NT2/D1 (cell line): Measurements from ENCODE around the gene HPCA.

ENCODE experiments used
- DNase-seq: peaks from one replicate; pipeline ENCODE4 v3.0.0-alpha.2; 2011; ENCODE audit warnings: low read depth, low spot score
- H3K27me3 ChIP-seq: 2 replicates; pipeline ENCODE4 v1.6.0; 2011; ENCODE audit warnings: mild to moderate bottlenecking; ENCODE audit not compliant: insufficient read length, insufficient read depth
- H3K36me3 ChIP-seq: 2 replicates; pipeline ENCODE4 v1.6.1; 2011; ENCODE audit warnings: mild to moderate bottlenecking, low read length, mixed read lengths; ENCODE audit not compliant: insufficient read depth, insufficient read length
- H3K4me1 ChIP-seq: 2 replicates; pipeline ENCODE4 v1.5.1; 2011; ENCODE audit not compliant: insufficient read depth, insufficient read length
- H3K4me3 ChIP-seq: 2 replicates; pipeline ENCODE4 v1.5.1; 2011; ENCODE audit warnings: low read depth; ENCODE audit not compliant: insufficient read length
- H3K9ac ChIP-seq: 2 replicates; pipeline ENCODE4 v1.6.0; 2011; ENCODE audit warnings: low read depth; ENCODE audit not compliant: insufficient read length
- H3K9me3 ChIP-seq: 2 replicates; pipeline ENCODE4 v1.5.1; 2011; ENCODE audit warnings: mild to moderate bottlenecking, low read length; ENCODE audit not compliant: insufficient read depth
- SUZ12 ChIP-seq: IDR thresholded peaks from 2 replicates; pipeline ENCODE4 v1.6.1; 2011; ENCODE audit not compliant: insufficient read length, insufficient read depth; ENCODE audit errors: extremely low read depth
- YY1 ChIP-seq: IDR thresholded peaks from 2 replicates; pipeline ENCODE4 v1.6.1; 2011; ENCODE audit not compliant: insufficient read length, insufficient read depth
- ZNF274 ChIP-seq: IDR thresholded peaks from 2 replicates; pipeline ENCODE4 v1.6.1; 2011; ENCODE audit warnings: mild to moderate bottlenecking, low read depth, low read length

The HPCA gene

GRCh38 chr1:32861904-32862695, 24.2 kb upstream of the HPCA start:
- Histone ChIP-seq H3K4me3 (no peak overlapping the region), H3K4me1 (no peaks in the 10 kb centered on the region), H3K36me3 (peaks cover 32% of the 10 kb centered on the region), H3K27me3 (no peaks in the 10 kb centered on the region), H3K9me3 (no peaks in the 10 kb centered on the region), H3K9ac (no peak overlapping the region)
- no peak for TF ChIP-seq SUZ12
- TF ChIP-seq YY1, result no peak
- no peak for TF ChIP-seq ZNF274
- no peak for DNase-seq

- no peak overlapping the region for H3K9ac ChIP-seq
- DNase-seq, result no peak
- TF ChIP-seq SUZ12, result no peak
- peaks cover 29% of the 10 kb centered on the region for H3K36me3 ChIP-seq
- no peaks in the 10 kb centered on the region for H3K9me3 ChIP-seq
- H3K4me1 ChIP-seq, result peaks cover 2% of the 10 kb centered on the region
- H3K27me3 ChIP-seq, result no peaks in the 10 kb centered on the region
- H3K4me3 ChIP-seq, result no peak overlapping the region
Measured at GRCh38 chr1:32863218-32863880, 22.9 kb upstream of the HPCA start.

- Histone ChIP-seq H3K9me3 (no peaks in the 10 kb centered on the region), H3K4me3 (no peak overlapping the region), H3K9ac (no peak overlapping the region), H3K4me1 (peaks cover 2% of the 10 kb centered on the region), H3K36me3 (peaks cover 28% of the 10 kb centered on the region), H3K27me3 (peaks cover 3% of the 10 kb centered on the region)
- TF ChIP-seq SUZ12 (no peak), ZNF274 (no peak), YY1 (no peak)
- no peak for DNase-seq
Measured at GRCh38 chr1:32863881-32864245, 22.4 kb upstream of the HPCA start.

- Histone ChIP-seq H3K9me3 (no peaks in the 10 kb centered on the region), H3K27me3 (peaks cover 8% of the 10 kb centered on the region), H3K36me3 (peaks cover 23% of the 10 kb centered on the region), H3K9ac (no peak overlapping the region), H3K4me3 (no peak overlapping the region), H3K4me1 (peaks cover 2% of the 10 kb centered on the region)
- no peak for DNase-seq
- no peak for TF ChIP-seq SUZ12
- TF ChIP-seq YY1, result no peak
- no peak for TF ChIP-seq ZNF274
Measured at GRCh38 chr1:32864375-32865019, 21.8 kb upstream of the HPCA start.

GRCh38 chr1:32865639-32866405, 20.5 kb upstream of the HPCA start:
- Histone ChIP-seq H3K4me1 (peaks cover 2% of the 10 kb centered on the region), H3K9ac (no peak overlapping the region), H3K27me3 (peaks cover 17% of the 10 kb centered on the region), H3K36me3 (peaks cover 23% of the 10 kb centered on the region), H3K9me3 (no peaks in the 10 kb centered on the region), H3K4me3 (no peak overlapping the region)
- DNase-seq, result no peak
- no peak for TF ChIP-seq SUZ12
- no peak for TF ChIP-seq ZNF274
- no peak for TF ChIP-seq YY1

GRCh38 chr1:32867151-32867550, 19.1 kb upstream of the HPCA start:
- peaks cover 30% of the 10 kb centered on the region for H3K27me3 ChIP-seq
- no peak overlapping the region for H3K9ac ChIP-seq
- no peak for DNase-seq
- peaks cover 21% of the 10 kb centered on the region for H3K36me3 ChIP-seq
- H3K4me1 ChIP-seq, result peaks cover 14% of the 10 kb centered on the region
- H3K4me3 ChIP-seq, result no peak overlapping the region
- TF ChIP-seq SUZ12 (no peak), YY1 (no peak), ZNF274 (no peak)
- H3K9me3 ChIP-seq, result no peaks in the 10 kb centered on the region
